ENCODE results near the gene LAPTM5.

- TF ChIP-seq REST (IDR thresholded peaks at IDR 0.05; ENCODE audit: insufficient read depth in 1 of 2, low read depth in 2 of 2, low read length in 2 of 2): no peak
- TF ChIP-seq SIN3A (IDR thresholded peaks at IDR 0.05; ENCODE audit: borderline replicate concordance, insufficient read depth, low read length): no peak
- TF ChIP-seq POLR2AphosphoS5 (IDR thresholded peaks at IDR 0.05; ENCODE audit: low read depth, low read length): no peak
- TF ChIP-seq TAF1 (IDR thresholded peaks at IDR 0.05; ENCODE audit: borderline replicate concordance, insufficient read depth, low read length): no peak
- no peak for TF ChIP-seq FOXP2 (optimal IDR thresholded peaks at IDR 0.05; ENCODE audit: borderline replicate concordance, extremely low read depth, extremely low read length, insufficient read depth)
Measured at GRCh38 chr1:30692948-30693301, 64.6 kb downstream of the LAPTM5 start.
